ENCODE data around the gene IFNG.

DNA sequence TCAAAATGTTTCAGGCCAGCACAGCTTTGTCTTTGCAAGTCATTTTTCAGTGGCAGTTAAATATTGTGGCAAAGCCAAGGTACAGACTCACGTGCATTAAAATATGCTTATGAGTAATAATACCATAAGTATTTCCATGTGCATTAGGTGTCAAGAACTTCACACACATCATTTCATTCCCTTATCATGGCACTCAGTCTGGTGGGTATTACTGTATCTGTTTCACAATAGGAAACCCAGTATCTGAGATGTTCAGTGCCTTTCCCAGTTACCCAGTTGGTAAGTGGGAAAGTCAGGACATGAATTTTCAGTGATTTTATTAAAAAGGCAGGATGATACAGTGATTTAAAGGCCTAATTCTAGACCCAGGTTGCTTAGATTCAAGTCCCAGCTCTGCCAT lies 52.9 kb downstream of the IFNG start:
- TF ChIP-seq POLR2A (IDR thresholded peaks at IDR 0.05; ENCODE audit: low read depth) (no peak), CTCF (IDR thresholded peaks at IDR 0.05) (no peak), EP300 (IDR thresholded peaks at IDR 0.05) (no peak)

Measured in esophagus muscularis mucosa (tissue), 4 donors.